Stomach smooth muscle (tissue), 2 donors: Measurements from ENCODE around the gene DLK2.

Experiments
- H3K27ac ChIP-seq: one replicate; pipeline ENCODE4 v1.7.0; 2013; ENCODE audit warnings: mild to moderate bottlenecking, low read length, inconsistent platforms
- H3K27me3 ChIP-seq, 2 donors: one replicate each; pipeline ENCODE4 v1.7.0; 2013; ENCODE audit warnings: low read length in 2 of 2; ENCODE audit not compliant: insufficient read depth in 2 of 2, control insufficient read depth in 1 of 2
- H3K36me3 ChIP-seq, 2 donors: one replicate each; pipeline ENCODE4 v1.7.0; 2013; ENCODE audit warnings: low read length in 2 of 2; ENCODE audit not compliant: control insufficient read depth in 2 of 2, insufficient read depth in 2 of 2
- H3K4me1 ChIP-seq: one replicate; pipeline ENCODE4 v1.7.0; 2013; ENCODE audit warnings: low read length; ENCODE audit not compliant: control insufficient read depth, insufficient read depth
- H3K4me3 ChIP-seq, 2 donors: one replicate each; pipeline ENCODE4 v1.7.0; 2013; ENCODE audit warnings: low read length in 2 of 2
- H3K9ac ChIP-seq, 2 donors: one replicate each; pipeline ENCODE4 v1.7.0; 2013; ENCODE audit warnings: low read length in 2 of 2, mild to moderate bottlenecking in 1 of 2
- H3K9me3 ChIP-seq, 2 donors: one replicate each; pipeline ENCODE4 v1.7.0; 2013; ENCODE audit warnings: low read length in 2 of 2; ENCODE audit not compliant: control insufficient read depth in 2 of 2
- donor health status: healthy.
- donor health status: Pancreatic carcinoma.

The DLK2 gene

GRCh38 chr6:43453831-43454230 lies 1.5 kb downstream of the DLK2 start:
- Histone ChIP-seq H3K9me3 (no peaks in the 10 kb centered on the region), H3K9ac (no peak overlapping the region), H3K4me1 (peaks cover 13% of the 10 kb centered on the region), H3K27me3 (peaks cover 10 to 16% of the 10 kb centered on the region in 2 donors), H3K4me3 (no peak overlapping the region), H3K36me3 (peaks cover 21 to 23% of the 10 kb centered on the region in 2 donors), H3K27ac (no peak overlapping the region)

GRCh38 chr6:43452896-43453295 lies 2.5 kb downstream of the DLK2 start:
- peaks cover 13% of the 10 kb centered on the region for H3K4me1 ChIP-seq
- H3K9me3 ChIP-seq = no peaks in the 10 kb centered on the region
- H3K27ac ChIP-seq = no peak overlapping the region
- no peak overlapping the region for H3K9ac ChIP-seq
- peaks cover 29 to 30% of the 10 kb centered on the region in 2 donors for H3K36me3 ChIP-seq
- peaks cover 10 to 14% of the 10 kb centered on the region in 2 donors for H3K27me3 ChIP-seq
- H3K4me3 ChIP-seq = no peak overlapping the region

GRCh38 chr6:43451939-43452338 lies 3.4 kb downstream of the DLK2 start:
- no peak overlapping the region for H3K4me3 ChIP-seq
- peaks cover 13% of the 10 kb centered on the region for H3K4me1 ChIP-seq
- no peaks in the 10 kb centered on the region for H3K9me3 ChIP-seq
- H3K9ac ChIP-seq = no peak overlapping the region
- H3K36me3 ChIP-seq = peaks cover 37 to 38% of the 10 kb centered on the region in 2 donors
- H3K27ac ChIP-seq = no peak overlapping the region
- H3K27me3 ChIP-seq = peaks cover 10 to 13% of the 10 kb centered on the region in 2 donors

DNA sequence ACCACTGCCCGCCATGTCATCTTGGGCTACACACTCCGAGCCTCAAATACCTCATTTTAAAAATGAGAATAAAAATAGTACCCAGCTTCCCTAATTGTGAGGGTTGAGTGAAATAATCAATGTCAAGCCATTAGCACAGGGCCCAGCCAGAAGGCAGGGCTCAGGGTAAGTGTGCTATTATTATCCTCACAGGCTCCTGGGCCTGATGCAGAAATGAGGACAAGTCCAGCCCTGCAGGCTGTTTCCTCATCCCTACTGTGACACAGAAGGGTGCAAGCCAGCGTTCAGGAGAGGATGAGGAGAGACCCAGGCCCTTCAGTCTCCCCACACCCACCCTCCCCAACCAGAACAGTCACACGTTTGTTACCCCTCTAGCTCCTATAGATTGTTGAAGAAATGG lies 4.0 kb downstream of the DLK2 start:
- Histone ChIP-seq H3K36me3 (peaks cover 37 to 40% of the 10 kb centered on the region in 2 donors), H3K27ac (no peak overlapping the region), H3K4me3 (no peak overlapping the region), H3K9ac (no peak overlapping the region), H3K9me3 (no peaks in the 10 kb centered on the region), H3K4me1 (peaks cover 13% of the 10 kb centered on the region), H3K27me3 (peaks cover 7 to 8% of the 10 kb centered on the region in 2 donors)

- H3K27me3 ChIP-seq = peaks cover 1% of the 10 kb centered on the region in 2 donors
- no peak overlapping the region for H3K4me3 ChIP-seq
- H3K4me1 ChIP-seq = peaks cover 11% of the 10 kb centered on the region
- peaks cover 37 to 44% of the 10 kb centered on the region in 2 donors for H3K36me3 ChIP-seq
- no peaks in the 10 kb centered on the region for H3K9me3 ChIP-seq
- H3K9ac ChIP-seq = no peak overlapping the region
- no peak overlapping the region for H3K27ac ChIP-seq
Measured at GRCh38 chr6:43450699-43451131, 4.6 kb downstream of the DLK2 start.

DNA sequence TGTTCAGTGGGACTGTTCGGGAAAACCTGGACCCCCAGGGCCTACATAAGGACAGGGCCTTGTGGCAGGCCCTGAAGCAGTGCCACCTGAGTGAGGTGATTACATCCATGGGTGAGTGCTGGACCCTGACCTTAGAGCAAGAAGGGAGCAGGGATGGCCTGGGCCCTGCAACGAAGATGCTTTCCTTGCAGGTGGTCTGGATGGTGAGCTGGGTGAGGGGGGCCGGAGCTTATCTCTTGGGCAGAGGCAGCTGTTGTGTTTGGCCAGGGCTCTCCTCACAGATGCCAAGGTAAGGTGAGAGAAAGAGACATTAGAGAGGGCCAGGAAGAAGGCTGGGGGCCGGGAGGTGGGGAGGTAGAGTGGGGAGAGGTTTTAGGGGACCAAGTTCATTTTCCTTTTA lies 6.4 kb downstream of the DLK2 start:
- peaks cover 43 to 49% of the 10 kb centered on the region in 2 donors for H3K36me3 ChIP-seq
- no peaks in the 10 kb centered on the region for H3K9me3 ChIP-seq
- no peak overlapping the region for H3K27ac ChIP-seq
- H3K27me3 ChIP-seq = no peaks in the 10 kb centered on the region
- no peak overlapping the region for H3K9ac ChIP-seq
- H3K4me1 ChIP-seq = no peaks in the 10 kb centered on the region
- no peak overlapping the region for H3K4me3 ChIP-seq

DNA sequence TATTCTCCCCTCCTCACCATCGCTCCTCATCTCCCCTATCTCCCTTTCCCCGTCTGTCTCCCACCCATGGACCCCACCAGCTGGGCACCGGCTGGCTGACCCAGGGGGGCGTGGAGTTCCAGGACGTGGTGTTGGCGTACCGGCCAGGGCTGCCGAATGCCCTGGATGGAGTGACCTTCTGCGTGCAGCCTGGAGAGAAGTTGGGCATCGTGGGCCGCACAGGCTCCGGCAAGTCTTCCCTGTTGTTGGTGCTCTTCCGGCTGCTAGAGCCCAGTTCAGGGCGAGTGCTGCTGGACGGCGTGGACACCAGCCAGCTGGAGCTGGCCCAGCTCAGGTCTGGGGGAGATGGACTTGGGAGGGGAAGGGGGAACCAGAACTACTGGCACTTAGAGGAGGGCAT lies 7.7 kb downstream of the DLK2 start:
- Histone ChIP-seq H3K9ac (no peak overlapping the region), H3K27ac (no peak overlapping the region), H3K4me1 (no peaks in the 10 kb centered on the region), H3K36me3 (peaks cover 53 to 54% of the 10 kb centered on the region in 2 donors), H3K27me3 (no peaks in the 10 kb centered on the region), H3K9me3 (no peaks in the 10 kb centered on the region), H3K4me3 (no peak overlapping the region)

DNA sequence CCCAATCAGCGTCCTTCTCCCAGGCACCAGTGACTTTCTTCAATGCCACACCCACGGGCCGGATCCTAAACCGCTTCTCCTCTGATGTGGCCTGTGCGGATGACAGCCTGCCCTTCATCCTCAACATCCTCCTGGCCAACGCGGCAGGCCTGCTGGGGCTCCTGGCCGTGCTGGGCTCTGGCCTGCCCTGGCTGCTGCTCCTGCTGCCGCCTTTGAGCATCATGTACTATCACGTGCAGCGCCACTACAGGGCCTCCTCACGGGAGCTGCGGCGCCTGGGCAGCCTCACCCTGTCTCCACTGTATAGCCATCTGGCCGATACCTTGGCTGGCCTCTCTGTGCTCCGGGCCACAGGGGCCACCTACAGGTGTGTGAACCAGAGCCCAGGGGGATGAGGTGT lies 9.8 kb downstream of the DLK2 start:
- Histone ChIP-seq H3K36me3 (peaks cover 51 to 55% of the 10 kb centered on the region in 2 donors), H3K9me3 (no peaks in the 10 kb centered on the region), H3K27me3 (no peaks in the 10 kb centered on the region), H3K27ac (no peak overlapping the region), H3K4me3 (no peak overlapping the region), H3K9ac (no peak overlapping the region), H3K4me1 (no peaks in the 10 kb centered on the region)

GRCh38 chr6:43444582-43444981 lies 10.8 kb downstream of the DLK2 start:
- no peak overlapping the region for H3K4me3 ChIP-seq
- H3K36me3 ChIP-seq = peaks cover 47 to 53% of the 10 kb centered on the region in 2 donors
- no peaks in the 10 kb centered on the region for H3K9me3 ChIP-seq
- no peaks in the 10 kb centered on the region for H3K4me1 ChIP-seq
- no peak overlapping the region for H3K27ac ChIP-seq
- H3K27me3 ChIP-seq = no peaks in the 10 kb centered on the region
- H3K9ac ChIP-seq = no peak overlapping the region

- Histone ChIP-seq H3K9ac (no peak overlapping the region), H3K27ac (no peak overlapping the region), H3K36me3 (peaks cover 42 to 48% of the 10 kb centered on the region in 2 donors), H3K4me3 (no peak overlapping the region), H3K4me1 (no peaks in the 10 kb centered on the region), H3K27me3 (no peaks in the 10 kb centered on the region), H3K9me3 (no peaks in the 10 kb centered on the region)
Measured at GRCh38 chr6:43444036-43444435, 11.3 kb downstream of the DLK2 start.

- Histone ChIP-seq H3K4me1 (no peaks in the 10 kb centered on the region), H3K36me3 (peaks cover 39 to 43% of the 10 kb centered on the region in 2 donors), H3K4me3 (no peak overlapping the region)
Measured at GRCh38 chr6:43442935-43443334, 12.4 kb downstream of the DLK2 start.

More at GRCh38 chr6:43442935-43443334, 12.4 kb downstream of the DLK2 start:
- H3K27ac ChIP-seq = no peak overlapping the region
- H3K9ac ChIP-seq = no peak overlapping the region
- no peaks in the 10 kb centered on the region for H3K9me3 ChIP-seq
- H3K27me3 ChIP-seq = no peaks in the 10 kb centered on the region
